HG03135 (cell line): ENCODE measurements around the gene AASDH.

Experiments used
- ATAC-seq: cut with Tn5 transposase; IDR thresholded peaks from one replicate; pipeline ENCODE4 v1.9.1; 2021; ENCODE audit warnings: mild to moderate bottlenecking, moderate library complexity; ENCODE audit not compliant: unreplicated experiment

AASDH gene

GRCh38 chr4:56288663-56289062 lies 98.6 kb downstream of the AASDH start:
- ATAC-seq = no peak
